GM19395 (cell line): Measurements from ENCODE around the gene TTC27.

Experiments
- ATAC-seq: cut with Tn5 transposase; IDR thresholded peaks from one replicate; pipeline ENCODE4 v1.9.1; 2021; ENCODE audit warnings: mild to moderate bottlenecking, moderate library complexity; ENCODE audit not compliant: unreplicated experiment

TTC27 gene

DNA sequence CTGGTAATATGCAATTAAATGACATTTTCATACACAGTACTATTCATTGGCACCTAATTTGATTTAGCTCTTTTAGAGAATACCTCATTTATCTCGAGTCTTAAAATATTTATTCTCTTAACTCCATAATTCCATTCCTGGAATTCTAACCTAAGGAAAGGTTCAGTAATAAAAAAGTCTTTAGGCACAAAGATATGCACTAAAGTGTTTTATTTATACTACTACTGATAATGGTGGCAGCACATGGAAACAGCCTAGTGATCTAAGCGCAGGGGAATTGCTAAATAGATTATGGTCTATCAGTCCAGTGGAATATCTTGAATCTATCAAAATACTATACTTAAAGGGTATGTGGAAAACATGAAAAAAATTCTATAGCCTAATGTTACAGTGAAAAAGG lies 176.4 kb downstream of the TTC27 start:
- ATAC-seq, result no peak

DNA sequence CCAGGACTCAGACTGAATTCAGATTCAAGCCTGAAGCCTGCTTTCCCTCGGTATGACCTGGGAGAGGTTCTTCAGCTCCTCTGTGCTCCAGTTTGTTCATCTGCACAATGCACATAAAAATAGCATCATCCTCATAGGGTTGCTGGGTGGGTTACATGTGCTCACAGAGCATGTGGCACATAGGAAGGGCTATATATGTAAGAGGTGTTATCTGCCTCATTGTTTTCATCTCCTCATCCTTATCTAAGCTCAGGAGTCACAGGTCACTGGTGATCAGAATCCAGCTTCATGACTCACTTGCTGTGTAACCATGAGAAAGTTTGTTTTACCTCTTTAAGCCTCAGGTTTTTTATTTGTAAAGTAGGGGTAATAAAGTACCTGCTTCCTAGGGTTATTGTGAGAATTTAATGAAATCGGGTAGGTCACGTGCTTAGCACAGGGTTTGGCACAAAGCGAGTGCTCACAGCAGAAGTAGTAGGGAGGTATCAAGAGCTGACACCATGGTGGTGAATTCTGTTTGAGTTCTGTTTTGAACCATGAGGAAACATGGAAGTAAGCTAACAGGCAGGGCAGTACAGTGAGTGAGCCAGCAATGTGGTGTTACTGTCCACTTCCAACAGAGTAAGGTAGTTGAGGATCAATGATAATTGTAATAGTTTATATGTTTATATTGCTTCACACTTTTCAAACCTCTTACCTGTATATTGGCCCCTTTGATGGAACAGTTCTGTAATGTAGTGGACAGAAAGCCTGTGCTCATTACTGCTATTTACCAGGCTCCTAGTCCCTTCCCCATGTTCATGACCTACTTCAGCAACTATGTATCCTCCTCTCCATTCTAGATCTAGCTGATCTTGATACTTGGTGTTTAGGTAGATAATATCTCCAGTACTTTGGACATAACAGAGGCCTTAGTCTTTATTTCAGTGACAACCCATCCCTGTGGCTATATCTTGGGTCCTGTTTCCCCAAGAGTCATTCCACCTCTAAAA lies 177.6 kb downstream of the TTC27 start:
- ATAC-seq, result no peak

- no peak for ATAC-seq
These were observed 179.0 kb downstream of the TTC27 start for GRCh38 chr2:32806857-32807256.

DNA sequence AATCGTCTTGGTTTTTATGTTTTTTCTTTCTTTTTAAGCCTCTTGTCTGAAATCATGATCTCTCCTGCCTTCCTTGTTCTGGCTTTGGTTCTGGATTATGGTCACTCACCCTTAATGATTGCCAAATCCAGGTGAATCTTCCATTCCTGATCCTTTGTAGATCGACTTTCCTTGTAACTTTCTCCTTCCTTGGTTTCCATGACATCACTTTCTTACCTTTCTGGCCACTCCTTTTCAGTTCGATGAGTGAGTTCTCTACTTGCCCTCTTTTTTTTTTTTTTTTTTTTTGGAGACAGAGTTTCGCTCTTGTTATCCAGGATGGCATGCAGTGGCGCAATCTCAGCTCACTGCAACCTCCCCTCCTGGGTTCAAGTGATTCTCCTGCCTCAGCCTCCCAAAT lies 179.8 kb downstream of the TTC27 start:
- ATAC-seq, result no peak

DNA sequence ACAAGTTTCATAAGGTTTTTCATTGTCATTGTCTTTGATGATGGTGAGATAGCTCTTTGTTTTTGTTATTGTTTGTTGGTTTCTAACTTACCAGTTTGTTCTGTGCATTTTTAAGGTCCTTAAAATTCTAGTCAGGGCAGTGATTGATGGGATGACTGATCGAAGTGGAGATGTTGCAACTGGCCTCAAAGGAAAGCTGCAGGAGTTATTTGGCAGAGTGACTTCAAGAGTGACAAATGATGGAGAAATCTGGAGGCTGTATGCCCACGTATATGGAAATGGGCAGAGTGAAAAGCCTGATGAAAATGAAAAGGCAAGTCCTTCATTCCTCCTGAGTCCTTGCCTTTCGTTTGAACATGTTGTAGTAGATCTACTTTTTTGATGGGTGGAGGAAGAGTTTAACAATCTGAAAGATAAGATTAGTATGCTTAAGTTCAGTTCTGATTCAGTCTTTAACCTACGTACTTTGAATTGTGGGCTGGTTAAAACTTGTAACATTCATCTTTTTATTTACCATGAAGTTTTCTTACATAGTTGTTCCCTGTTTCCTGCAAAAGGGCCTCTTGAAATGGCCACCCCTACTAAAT lies 183.2 kb downstream of the TTC27 start:
- no peak for ATAC-seq

- ATAC-seq, result no peak
These were observed 183.8 kb downstream of the TTC27 start for GRCh38 chr2:32811696-32812095.

DNA sequence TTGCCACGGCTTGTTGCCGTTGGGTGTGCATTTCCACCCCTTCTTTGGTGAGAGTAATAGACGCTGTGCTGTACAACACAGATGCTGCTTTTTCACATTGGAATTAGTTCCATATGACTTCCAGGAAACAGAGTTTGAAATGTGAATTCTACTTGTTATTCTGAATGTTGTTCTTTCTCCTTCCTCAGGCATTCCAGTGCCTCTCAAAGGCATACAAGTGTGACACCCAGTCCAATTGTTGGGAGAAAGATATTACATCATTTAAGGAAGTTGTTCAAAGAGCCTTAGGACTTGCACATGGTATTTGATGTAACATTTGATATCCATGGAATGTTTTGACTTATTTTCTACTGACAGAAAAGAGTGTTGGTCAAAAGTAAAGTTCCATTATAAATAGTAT lies 184.5 kb downstream of the TTC27 start:
- ATAC-seq, result no peak

- no peak for ATAC-seq
These were observed 192.2 kb downstream of the TTC27 start for GRCh38 chr2:32820088-32820487.

DNA sequence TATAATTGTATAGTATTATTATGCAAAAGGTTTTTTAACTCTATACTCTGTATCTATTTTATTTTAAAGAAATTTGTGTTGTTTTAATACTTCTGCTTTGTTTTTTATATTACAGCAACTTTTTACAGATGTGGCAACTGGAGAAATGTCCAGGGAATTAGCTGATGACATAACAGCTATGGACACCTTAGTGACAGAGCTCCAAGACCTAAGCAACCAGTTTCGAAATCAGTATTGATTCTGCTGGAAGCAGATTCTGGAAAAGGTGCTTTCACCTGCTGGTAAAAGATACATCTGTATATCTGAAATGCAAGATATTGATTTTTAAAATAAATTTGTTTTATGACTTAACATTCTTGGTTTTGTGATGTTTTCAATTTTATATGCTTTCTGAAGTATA lies 192.9 kb downstream of the TTC27 start:
- no peak for ATAC-seq

DNA sequence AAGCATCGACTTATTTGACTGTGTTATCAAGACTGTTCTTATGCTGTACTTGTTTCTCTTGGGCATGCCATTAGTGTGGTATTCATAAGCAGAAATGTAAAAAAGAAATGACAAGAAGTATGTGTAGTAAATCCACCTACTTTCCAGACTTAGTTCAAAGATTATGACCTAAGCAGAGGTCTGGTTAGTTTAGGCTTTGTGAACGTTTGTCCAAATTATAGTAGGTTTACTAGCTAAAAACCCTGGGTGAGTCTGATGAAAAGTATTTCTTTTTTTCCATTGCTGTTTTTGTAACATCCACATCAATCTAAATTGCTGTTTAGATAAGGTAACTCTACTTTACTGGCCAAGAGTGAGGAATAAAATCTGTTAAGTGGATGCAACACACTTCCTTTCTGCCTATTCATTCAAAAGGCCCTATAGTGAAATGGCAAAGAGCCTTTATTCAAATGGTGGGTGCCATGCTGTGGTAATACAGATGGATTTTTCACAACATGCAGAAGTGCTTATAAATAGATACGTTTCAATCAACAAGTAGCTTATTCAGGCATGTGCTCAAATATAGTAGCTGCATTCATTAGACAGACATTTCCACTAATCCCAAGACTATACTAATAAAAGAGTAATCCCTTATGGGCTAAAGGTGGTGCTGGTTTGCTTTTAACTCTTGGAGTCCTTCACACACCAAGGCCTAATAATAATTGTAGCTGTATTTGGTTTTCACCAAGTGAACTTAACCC lies 196.4 kb downstream of the TTC27 start:
- no peak for ATAC-seq

- ATAC-seq, result no peak
These were observed 197.5 kb downstream of the TTC27 start for GRCh38 chr2:32825291-32825712.

- ATAC-seq, result no peak
These were observed 202.3 kb downstream of the TTC27 start for GRCh38 chr2:32830196-32830595.

DNA sequence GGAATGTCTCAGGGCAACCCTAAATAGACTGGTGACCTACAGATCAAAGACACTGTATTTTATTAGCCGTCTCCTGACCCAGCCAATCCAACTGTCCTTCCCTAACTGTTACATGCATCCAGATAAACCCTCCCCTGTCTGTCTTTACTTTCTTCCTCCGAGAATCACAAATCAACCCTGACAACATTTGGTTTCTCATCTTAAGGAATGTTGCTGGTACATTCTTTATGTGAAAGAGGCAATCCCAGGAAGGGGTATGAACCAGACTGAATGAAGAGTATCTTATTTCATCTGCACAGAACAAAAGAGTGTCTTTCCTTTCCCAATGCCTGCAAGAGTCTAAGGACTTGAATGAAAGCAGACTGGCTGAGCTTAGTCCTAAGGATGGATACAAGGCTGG lies 205.0 kb downstream of the TTC27 start:
- no peak for ATAC-seq

DNA sequence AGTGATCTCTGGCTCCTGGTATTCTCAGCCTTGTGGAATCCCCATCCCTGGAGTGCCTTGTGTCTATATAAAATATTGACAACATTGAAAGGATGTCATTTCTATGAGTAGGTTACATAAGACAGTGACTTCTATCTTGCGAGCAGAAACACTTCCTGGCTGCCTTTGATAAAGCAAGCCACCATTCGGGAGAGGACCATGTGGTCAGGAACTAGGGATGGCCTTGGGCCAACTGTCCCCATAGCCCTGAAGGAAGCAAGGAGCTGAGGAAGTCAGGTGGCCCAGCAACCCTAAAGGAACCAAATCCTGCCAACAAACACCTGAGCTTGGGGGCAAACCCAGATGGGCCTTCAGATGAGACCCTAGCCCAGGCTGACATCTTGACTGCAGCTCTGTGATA lies 205.9 kb downstream of the TTC27 start:
- no peak for ATAC-seq

DNA sequence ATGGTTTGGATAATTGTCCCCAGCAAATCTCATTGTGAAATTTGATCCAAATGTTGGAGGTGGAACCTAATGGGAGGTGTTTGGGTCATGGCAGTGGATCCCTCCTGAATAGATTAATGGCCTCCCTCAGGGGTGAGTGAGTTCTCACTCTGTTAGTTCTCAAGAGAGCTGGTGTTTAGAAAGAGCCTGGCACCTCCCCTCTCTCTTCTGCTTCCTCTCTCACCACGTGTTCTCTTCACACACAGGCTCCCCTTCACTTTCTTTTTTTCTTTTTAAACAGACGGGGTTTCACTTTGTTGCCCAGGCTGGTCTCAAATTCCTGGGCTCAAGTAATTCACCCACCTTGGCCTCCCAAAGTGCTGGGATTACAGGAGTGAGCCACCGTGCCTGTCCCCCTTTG lies 207.3 kb downstream of the TTC27 start:
- peak; percentile 53 for ATAC-seq

DNA sequence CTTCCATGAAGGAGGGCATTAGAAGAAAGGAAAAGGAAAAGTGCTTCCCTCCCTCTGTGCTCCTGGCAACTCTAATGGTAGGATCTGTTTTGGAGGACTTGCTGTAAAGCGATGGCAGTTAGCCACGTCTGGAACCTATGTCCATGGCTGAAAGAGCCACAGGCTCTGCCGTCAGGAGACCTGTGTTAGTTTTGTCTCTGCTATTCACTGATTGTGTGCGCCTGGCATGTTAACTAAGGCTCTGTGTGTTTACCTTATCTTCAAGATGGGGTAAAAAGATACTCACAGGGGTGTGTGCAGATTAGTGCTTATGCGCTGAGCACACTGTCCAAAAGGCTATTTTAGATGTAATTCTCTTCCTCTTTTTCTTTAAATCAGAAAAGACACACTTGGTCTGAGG lies 209.1 kb downstream of the TTC27 start:
- ATAC-seq, result no peak

DNA sequence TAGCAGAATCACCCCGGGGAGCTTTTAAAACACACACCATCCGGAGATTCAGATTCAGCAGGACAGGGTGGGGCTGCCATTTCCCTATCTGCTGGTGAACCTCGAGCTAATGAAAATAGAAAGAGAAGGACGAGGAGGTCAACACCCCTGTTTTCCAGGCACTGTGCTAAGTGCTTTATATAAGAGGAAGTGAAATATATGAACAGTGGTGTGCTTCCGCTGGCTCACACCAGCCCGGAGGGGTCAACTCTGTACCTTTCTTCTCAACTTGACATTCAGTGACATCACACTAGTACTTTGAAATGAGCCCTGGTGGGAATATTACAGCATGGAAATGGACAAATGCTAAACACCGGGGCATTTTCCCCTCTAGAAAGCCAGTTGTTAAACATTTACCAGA lies 210.6 kb downstream of the TTC27 start:
- ATAC-seq, result peak; percentile 90

- no peak for ATAC-seq
These were observed 211.1 kb downstream of the TTC27 start for GRCh38 chr2:32838949-32839348.

GRCh38 chr2:32841931-32842898 lies 214.4 kb downstream of the TTC27 start:
- no peak for ATAC-seq

GRCh38 chr2:32843699-32844098 lies 215.8 kb downstream of the TTC27 start:
- ATAC-seq, result no peak
